T-cell (primary cell): ENCODE results near the gene ASCC1. TPM values are rescaled to one million over a fixed set of nuclear protein-coding genes. Genes with fewer than 3 reads are reported as not detected.

Experiments
- ATAC-seq, 4 experiments: fragments of 200-7000 bp in 3 of 4; fragments of 150-1000 bp in 1 of 4; cut with Tn5 transposase; replicated peaks in 1 of 4; 1 replicate in 3 of 4; 2 replicates in 1 of 4; pipeline ENCODE4 v1.10.0; 2021; ENCODE audit warnings: moderate library complexity in 3 of 4, mild to moderate bottlenecking in 2 of 4, moderate number of reproducible peaks in 1 of 4
- CTCF ChIA-PET, 2 donors: fragments of 300-600 bp; sonication (Branson Sonifier 250); formaldehyde crosslinking; loops; one replicate each; lab custom pipeline; 2022; ENCODE audit warnings: antibody characterized with exemption in 2 of 2; lab: Charles Lee
- POLR2A ChIA-PET, 2 donors: fragments of 300-600 bp; sonication (Branson Sonifier 250); formaldehyde crosslinking; loops; one replicate each; lab custom pipeline; 2022; ENCODE audit warnings: antibody characterized with exemption in 2 of 2; lab: Charles Lee
- DNase-seq, 35 experiments: peaks; one replicate each; pipeline versions ENCODE4 v3.0.0 to v3.0.0-alpha.2; 2013 to 2023
- H3K27ac ChIP-seq: one replicate; pipeline ENCODE4 v1.5.1; 2013; ENCODE audit warnings: low read length
- H3K27me3 ChIP-seq, 2 experiments: replicated peaks in 1 of 2; 1 replicate in 1 of 2; 2 replicates in 1 of 2; pipeline versions ENCODE4 v1.6.1 to v1.7.0; 2013; ENCODE audit warnings: low read length in 1 of 2, mixed read lengths in 1 of 2; ENCODE audit not compliant: control insufficient read depth in 2 of 2, insufficient read depth in 2 of 2; ENCODE audit errors: extremely low read depth in 1 of 2
- H3K36me3 ChIP-seq, 2 donors: 1 replicate in 1 of 2; 2 replicates in 1 of 2; pipeline versions ENCODE4 v1.6.1 to v1.7.0; 2013; ENCODE audit warnings: low read length in 1 of 2; ENCODE audit not compliant: control insufficient read depth in 2 of 2, insufficient read depth in 1 of 2; ENCODE audit errors: extremely low read depth in 1 of 2
- H3K4me1 ChIP-seq, 2 experiments: 1 replicate in 1 of 2; 2 replicates in 1 of 2; pipeline versions ENCODE4 v1.6.1 to v1.7.0; 2013; ENCODE audit warnings: low read length in 2 of 2, mixed read lengths in 1 of 2; ENCODE audit not compliant: insufficient read depth in 2 of 2, control insufficient read depth in 1 of 2; ENCODE audit errors: extremely low read depth in 1 of 2
- H3K4me3 ChIP-seq, 2 donors: 1 replicate in 1 of 2; 2 replicates in 1 of 2; pipeline versions ENCODE4 v1.5.1 to v1.7.0; 2013; ENCODE audit warnings: mild to moderate bottlenecking in 2 of 2, low read length in 1 of 2, moderate library complexity in 1 of 2; ENCODE audit not compliant: control insufficient read depth in 1 of 2; ENCODE audit errors: extremely low read depth in 1 of 2
- H3K9me3 ChIP-seq: 2 replicates; pipeline ENCODE4 v1.7.0; 2013
- H3K27ac Mint-ChIP-seq, 2 donors: one replicate each; pipeline ENCODE4 v1.8.0; 2020 to 2021; ENCODE audit warnings: mild to moderate bottlenecking in 2 of 2, mixed read lengths in 2 of 2
- H3K27me3 Mint-ChIP-seq, 2 donors: one replicate each; pipeline ENCODE4 v1.8.0; 2021 to 2022; ENCODE audit warnings: mixed read lengths in 2 of 2
- H3K36me3 Mint-ChIP-seq: one replicate; pipeline ENCODE4 v1.8.0; 2021; ENCODE audit warnings: mixed read lengths
- H3K4me1 Mint-ChIP-seq, 3 donors: one replicate each; pipeline ENCODE4 v1.8.0; 2020 to 2022; ENCODE audit warnings: mixed read lengths in 3 of 3, mild to moderate bottlenecking in 1 of 3
- H3K4me3 Mint-ChIP-seq, 3 donors: one replicate each; pipeline ENCODE4 v1.8.0; 2020 to 2022; ENCODE audit warnings: mild to moderate bottlenecking in 3 of 3, mixed read lengths in 3 of 3, moderate library complexity in 3 of 3
- H3K9me3 Mint-ChIP-seq, 3 donors: one replicate each; pipeline ENCODE4 v1.8.0; 2020 to 2022; ENCODE audit warnings: mixed read lengths in 3 of 3
- WGBS: methylation state at CpG from one replicate; pipeline ENCODE4 v1.1.5; 2013; ENCODE audit warnings: missing lambda C conversion rate; ENCODE audit not compliant: insufficient coverage; 5-methylcytosine and 5-hydroxymethylcytosine counted together
- total RNA-seq, 35 experiments: library from RNA in 6 of 35; stranded (reverse) in 6 of 35; fragments of 120-200 nt in 1 of 35; gene quantifications; one replicate each; pipeline versions ENCODE4 v1.2.1 to v1.2.4 and lab custom pipeline; 2013 to 2026

ASCC1 gene
- total RNA-seq, 5 donors from 2014 or later (not counting 1 experiment from before 2014, with no cell fraction given), result 15.7 to 24.1 (median 21.7) TPM

GRCh38 chr10:72124381-72124780 lies 91.7 kb downstream of the ASCC1 start:
- no peak for ATAC-seq
- H3K4me1 Mint-ChIP-seq, result peaks cover 34 to 45% (median 41%) of the 10 kb centered on the region in 3 donors

GRCh38 chr10:72123616-72124015 lies 92.5 kb downstream of the ASCC1 start:
- DNase-seq, result no peak
- Mint-ChIP-seq H3K4me1 (peaks cover 34 to 46% (median 43%) of the 10 kb centered on the region in 3 donors), H3K27me3 (no peaks in the 10 kb centered on the region), H3K36me3 (peaks cover 17% of the 10 kb centered on the region), H3K9me3 (no peaks in the 10 kb centered on the region), H3K4me3 (no peak overlapping the region), H3K27ac (peak overlapping the region in 1 of 2 donors; percentile 13)
- no peaks in the 10 kb centered on the region for H3K27me3 ChIP-seq
- no peaks in the 10 kb centered on the region for H3K9me3 ChIP-seq
- no peak overlapping the region for H3K4me3 ChIP-seq
- ChIA-PET CTCF (interaction anchor here in 1 of 2 donors (0.6 kb wide), 2 partner anchors 19 to 44 kb away, joined by 4 read pairs; no protein-coding TSS in a partner anchor), POLR2A (interaction anchor here in 1 of 2 donors (0.6 kb wide), 1 partner anchor 11 kb away, joined by 3 read pairs; no protein-coding TSS in a partner anchor)
- no peak overlapping the region for H3K27ac ChIP-seq
- ATAC-seq, result no peak
- H3K4me1 ChIP-seq, result peaks cover 5 to 7% of the 10 kb centered on the region in 2 experiments
- WGBS, result no CpG with 5 or more reads among the region's 4 CpGs
- H3K36me3 ChIP-seq, result peaks cover 0 to 2% of the 10 kb centered on the region in 2 donors

More at GRCh38 chr10:72124381-72124780, 91.7 kb downstream of the ASCC1 start:
- Histone ChIP-seq H3K4me3 (no peak overlapping the region), H3K27me3 (no peaks in the 10 kb centered on the region), H3K27ac (no peak overlapping the region), H3K4me1 (peaks cover 5 to 7% of the 10 kb centered on the region in 2 experiments), H3K9me3 (no peaks in the 10 kb centered on the region), H3K36me3 (peaks cover 0 to 2% of the 10 kb centered on the region in 2 donors)
- DNase-seq, result no peak
- peaks cover 19% of the 10 kb centered on the region for H3K36me3 Mint-ChIP-seq
- POLR2A ChIA-PET, result interaction anchor here (0.6 to 0.7 kb wide), 6 partner anchors 10 to 337 kb away, joined by 3 to 14 read pairs (median 7); no protein-coding TSS in a partner anchor
- CTCF ChIA-PET, result interaction anchor here (0.6 to 0.7 kb wide), 6 partner anchors 12 to 129 kb away, joined by 3 to 6 read pairs (median 4); no protein-coding TSS in a partner anchor
- H3K27me3 Mint-ChIP-seq, result no peaks in the 10 kb centered on the region
- H3K9me3 Mint-ChIP-seq, result no peaks in the 10 kb centered on the region
- no peak overlapping the region for H3K4me3 Mint-ChIP-seq
- peak overlapping the region; percentile 68 to 78 for H3K27ac Mint-ChIP-seq

- DNase-seq (no peak), ATAC-seq (peak in 2 of 4 experiments; percentile 24 to 35)
- ChIA-PET CTCF (interaction anchor here (0.5 to 0.7 kb wide), 3 partner anchors 8 to 43 kb away, joined by 3 to 4 read pairs (median 4); no protein-coding TSS in a partner anchor), POLR2A (interaction anchor here (0.6 to 1.1 kb wide), 2 partner anchors 45 kb away, joined by 5 to 6 read pairs; no protein-coding TSS in a partner anchor)
- Mint-ChIP-seq H3K4me1 (peaks cover 34 to 49% (median 49%) of the 10 kb centered on the region in 3 donors), H3K9me3 (no peaks in the 10 kb centered on the region), H3K36me3 (peaks cover 15% of the 10 kb centered on the region), H3K27me3 (no peaks in the 10 kb centered on the region), H3K4me3 (peak overlapping the region in 1 of 3 donors; percentile 12), H3K27ac (peak overlapping the region; percentile 74 to 81)
- H3K9me3 ChIP-seq, result no peaks in the 10 kb centered on the region
- H3K4me1 ChIP-seq, result peaks cover 5 to 7% of the 10 kb centered on the region in 2 experiments
- H3K4me3 ChIP-seq, result no peak overlapping the region
- no CpG with 5 or more reads among the region's 4 CpGs for WGBS
- H3K27me3 ChIP-seq, result no peaks in the 10 kb centered on the region
- no peaks in the 10 kb centered on the region for H3K36me3 ChIP-seq
- no peak overlapping the region for H3K27ac ChIP-seq
Observed at GRCh38 chr10:72122221-72122620, 93.9 kb downstream of the ASCC1 start.

GRCh38 chr10:72121389-72121788 lies 94.7 kb downstream of the ASCC1 start:
- Histone ChIP-seq H3K9me3 (no peaks in the 10 kb centered on the region), H3K27ac (no peak overlapping the region), H3K4me3 (no peak overlapping the region), H3K27me3 (no peaks in the 10 kb centered on the region), H3K36me3 (no peaks in the 10 kb centered on the region), H3K4me1 (peaks cover 5% of the 10 kb centered on the region in 2 experiments)
- DNase-seq, result no peak
- ChIA-PET CTCF (no interaction called here), POLR2A (no interaction called here)
- Mint-ChIP-seq H3K9me3 (peaks cover 0 to 3% (median 2%) of the 10 kb centered on the region in 3 donors), H3K4me1 (peaks cover 30 to 48% (median 47%) of the 10 kb centered on the region in 3 donors), H3K27me3 (no peaks in the 10 kb centered on the region), H3K27ac (peak overlapping the region; percentile 74 to 81), H3K36me3 (peaks cover 14% of the 10 kb centered on the region), H3K4me3 (peak overlapping the region in 1 of 3 donors; percentile 12)
- no CpG with 5 or more reads among the region's 1 CpG for WGBS
- ATAC-seq, result no peak

- no peaks in the 10 kb centered on the region for H3K27me3 Mint-ChIP-seq
- ChIA-PET POLR2A (interaction anchor here (0.5 to 0.7 kb wide), 3 partner anchors 12 to 70 kb away, joined by 3 to 4 read pairs (median 3); no protein-coding TSS in a partner anchor), CTCF (no interaction called here)
- H3K27ac Mint-ChIP-seq, result no peak overlapping the region
- Histone ChIP-seq H3K27me3 (no peaks in the 10 kb centered on the region), H3K4me3 (no peak overlapping the region), H3K4me1 (peaks cover 0 to 4% of the 10 kb centered on the region in 2 experiments), H3K9me3 (no peaks in the 10 kb centered on the region), H3K27ac (no peak overlapping the region), H3K36me3 (no peaks in the 10 kb centered on the region)
- H3K4me3 Mint-ChIP-seq, result no peak overlapping the region
- peaks cover 41% of the 10 kb centered on the region for H3K36me3 Mint-ChIP-seq
- peaks cover 22 to 41% (median 41%) of the 10 kb centered on the region in 3 donors for H3K4me1 Mint-ChIP-seq
- no CpG with 5 or more reads among the region's 2 CpGs for WGBS
- no peak for DNase-seq
- H3K9me3 Mint-ChIP-seq, result peaks cover 0 to 5% (median 4%) of the 10 kb centered on the region in 3 donors
- no peak for ATAC-seq
Observed at GRCh38 chr10:72116372-72116771, 99.7 kb downstream of the ASCC1 start.

- Histone ChIP-seq H3K36me3 (no peaks in the 10 kb centered on the region), H3K9me3 (no peaks in the 10 kb centered on the region), H3K27ac (no peak overlapping the region), H3K4me3 (no peak overlapping the region), H3K4me1 (peaks cover 11 to 13% of the 10 kb centered on the region in 2 experiments), H3K27me3 (no peaks in the 10 kb centered on the region)
- POLR2A ChIA-PET, result interaction anchor here (0.6 to 1.6 kb wide), 2 partner anchors 10 to 11 kb away, joined by 4 to 9 read pairs; no protein-coding TSS in a partner anchor
- no peaks in the 10 kb centered on the region for H3K27me3 Mint-ChIP-seq
- CTCF ChIA-PET, result interaction anchor here in 1 of 2 donors (1.1 to 1.3 kb wide), 2 partner anchors 11 to 24 kb away, joined by 3 to 5 read pairs; no protein-coding TSS in a partner anchor
- DNase-seq (no peak), ATAC-seq (no peak)
- peak overlapping the region; percentile 24 to 57 for H3K27ac Mint-ChIP-seq
- H3K36me3 Mint-ChIP-seq, result peaks cover 38% of the 10 kb centered on the region
- peaks cover 0 to 5% (median 4%) of the 10 kb centered on the region in 3 donors for H3K9me3 Mint-ChIP-seq
- no CpG with 5 or more reads among the region's 2 CpGs for WGBS
- peaks cover 31 to 51% (median 47%) of the 10 kb centered on the region in 3 donors for H3K4me1 Mint-ChIP-seq
- H3K4me3 Mint-ChIP-seq, result no peak overlapping the region
Observed at GRCh38 chr10:72114706-72115450, 101.2 kb downstream of the ASCC1 start.
